Measurements from ENCODE around the gene ACVRL1. TPM values are rescaled to one million over a fixed set of nuclear protein-coding genes. Genes with fewer than 3 reads are reported as not detected.

The ACVRL1 gene
- polyA plus RNA-seq, 3 donors = 12.9 to 61.5 (median 59.9) TPM

- 71 to 75% (median 75%) methylated on average over 13 of the region's 13 CpGs for WGBS, 3 donors
These were observed 63.8 kb downstream of the ACVRL1 start for GRCh38 chr12:51970904-51971646.

DNA sequence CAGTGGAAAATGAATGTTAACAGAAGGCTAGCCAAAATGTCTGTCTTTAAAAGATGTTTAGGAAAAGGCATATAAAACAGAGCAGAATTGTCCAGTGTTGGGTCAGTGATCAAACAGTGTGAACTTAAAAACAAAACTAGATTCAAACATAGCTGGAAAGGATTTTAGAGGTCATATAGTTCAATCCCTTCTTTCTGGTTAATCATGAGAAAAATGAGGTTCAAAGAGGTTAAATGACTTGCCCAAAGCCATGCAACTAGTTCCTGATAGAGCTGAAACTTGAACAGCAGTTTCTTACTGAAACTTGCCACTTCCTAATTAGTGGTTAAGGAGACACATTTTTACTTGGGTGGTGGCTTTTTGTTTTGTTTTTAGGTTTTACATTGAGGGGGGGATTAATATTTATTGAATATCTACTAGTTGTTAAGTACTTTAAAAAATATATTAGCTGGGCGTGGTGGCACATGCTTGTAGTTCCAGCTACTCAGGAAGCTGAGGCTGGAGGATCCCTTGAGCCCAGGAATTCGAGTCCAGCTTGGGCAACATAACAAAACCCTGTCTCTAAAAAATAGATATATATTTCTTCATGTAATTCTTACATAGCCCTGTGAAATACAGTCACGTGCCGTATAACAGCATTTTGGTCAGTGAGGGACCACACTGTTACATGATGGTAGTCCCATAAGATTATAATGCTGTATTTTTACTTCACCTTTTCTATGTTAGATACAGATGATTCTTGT, 64.5 kb downstream of the ACVRL1 start:
- H3K27ac ChIP-seq (ENCODE audit: low read depth, low read length) = peak overlapping the region; percentile 28
- 32 to 52% (median 36%) methylated on average over 4 of the region's 4 CpGs for WGBS, 3 donors

More at GRCh38 chr12:51970904-51971646, 63.8 kb downstream of the ACVRL1 start:
- no peak overlapping the region for H3K27ac ChIP-seq (ENCODE audit: low read depth, low read length)

- WGBS, 3 donors = 30 to 57% (median 52%) methylated on average over 5 of the region's 5 CpGs
- peak overlapping the region; percentile 28 for H3K27ac ChIP-seq (ENCODE audit: low read depth, low read length)
These were observed 65.1 kb downstream of the ACVRL1 start for GRCh38 chr12:51972422-51972812.

DNA sequence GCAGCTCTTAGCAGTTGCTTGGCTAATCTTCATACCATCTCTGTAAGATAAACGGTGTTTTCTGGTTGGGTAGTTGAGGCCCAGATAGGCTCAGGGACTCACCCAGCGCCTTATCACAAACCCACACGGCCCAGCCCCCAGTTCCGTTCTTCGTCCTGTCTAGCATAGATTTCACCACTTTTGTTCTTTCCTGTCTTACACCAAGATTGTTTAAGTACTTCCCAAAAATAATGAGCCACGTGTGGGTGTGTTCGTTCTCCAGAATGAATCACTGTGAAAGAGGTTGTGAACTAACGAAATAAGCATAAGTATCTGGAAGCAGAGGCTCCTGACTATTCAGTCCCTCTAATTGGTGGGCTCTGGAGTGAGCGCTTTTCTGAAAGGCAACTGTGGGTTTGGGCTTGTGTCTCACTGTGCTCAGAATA, 65.6 kb downstream of the ACVRL1 start:
- H3K27ac ChIP-seq (ENCODE audit: low read depth, low read length) = peak overlapping the region; percentile 28
- 18 to 24% (median 21%) methylated on average over 9 of the region's 9 CpGs for WGBS, 3 donors

Other genes with a start within 250 kb of the ACVRL1 start
- gene FIGNL2, start 58.8 kb upstream of the ACVRL1 start, polyA plus RNA-seq = under 1 TPM; 0.12 to 0.30 (median 0.22) TPM
- gene ANKRD33, start 19.4 kb upstream of the ACVRL1 start, polyA plus RNA-seq = under 1 TPM in 1 of 3 donors, not detected in 2; 0.03 TPM
- 10 to 100 TPM in 2 of 3 donors, 1 to 10 TPM in 1; 8.9 to 26.9 (median 20.0) TPM for gene ACVR1B, start 44.2 kb downstream of the ACVRL1 start, polyA plus RNA-seq
- 10 to 100 TPM; 12.6 to 68.3 (median 63.3) TPM for gene TAMALIN, start 99.4 kb downstream of the ACVRL1 start, polyA plus RNA-seq
- gene NR4A1, start 143.9 kb downstream of the ACVRL1 start, polyA plus RNA-seq = 1,000 to 10,000 TPM in 1 of 3 donors, 100 to 1,000 TPM in 1, 10 to 100 TPM in 1; 41.8 to 1,093 (median 360) TPM
- 10 to 100 TPM; 34.1 to 68.7 (median 58.5) TPM for gene ATG101, start 162.5 kb downstream of the ACVRL1 start, polyA plus RNA-seq
- gene SMIM41, start 172.2 kb downstream of the ACVRL1 start, polyA plus RNA-seq = under 1 TPM in 2 of 3 donors, not detected in 1; 0.27 to 0.35 TPM

Measured in adipose tissue (tissue), 3 donors.